Keratinocyte (primary cell): ENCODE data around the gene MALT1.

ENCODE experiments used
- EZH2 ChIP-seq: IDR thresholded peaks from one replicate; pipeline ENCODE4 v1.6.1; 2012; ENCODE audit warnings: inconsistent platforms, mild to moderate bottlenecking, low read length, moderate library complexity
- TF ChIP-seq, protein P1 (sequence below), 3 experiments: IDR thresholded peaks in 1 of 3; conservative IDR thresholded peaks in 1 of 3; optimal IDR thresholded peaks in 1 of 3; 2 replicates in 2 of 3; 3 replicates in 1 of 3; pipeline versions ENCODE3 to v1.5.1; 2011; ENCODE audit warnings: low read length in 3 of 3, mild to moderate bottlenecking in 3 of 3, moderate library complexity in 2 of 3, control low read depth in 1 of 3, inconsistent platforms in 1 of 3; ENCODE audit not compliant: insufficient read depth in 2 of 3; ENCODE audit errors: extremely low read depth in 1 of 3

DNA sequence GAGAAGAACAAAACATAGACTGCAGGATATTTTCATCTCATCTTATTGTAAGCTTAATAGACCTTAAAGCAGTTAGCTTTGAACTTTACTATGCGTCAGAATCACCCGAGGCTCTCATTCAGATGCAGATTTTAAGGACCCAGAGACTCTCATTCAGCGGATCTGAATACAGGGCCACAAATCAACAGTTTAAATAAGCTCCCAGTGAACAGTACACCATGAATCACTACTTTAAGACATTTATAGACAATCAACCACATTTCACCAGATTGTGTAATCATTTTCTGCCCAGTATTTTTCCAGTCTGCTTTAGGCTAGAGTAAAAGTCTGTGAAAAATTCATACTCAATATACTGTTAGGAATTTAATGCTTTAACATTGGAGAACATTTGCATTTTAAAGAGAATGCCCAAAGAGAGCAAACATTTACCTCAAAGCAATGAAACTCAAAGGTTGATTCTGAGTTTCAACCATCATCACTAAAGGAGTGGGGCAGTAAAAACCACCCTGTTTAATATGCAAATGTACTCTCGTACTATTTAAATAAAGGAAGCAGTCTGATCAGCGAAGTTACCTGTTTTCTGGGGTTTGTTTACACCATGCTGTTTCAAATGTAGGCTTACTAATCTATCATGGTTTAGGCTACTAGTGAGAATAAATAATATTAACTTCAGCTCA, 31.4 kb upstream of the MALT1 start:
- TF ChIP-seq, protein P1, sequence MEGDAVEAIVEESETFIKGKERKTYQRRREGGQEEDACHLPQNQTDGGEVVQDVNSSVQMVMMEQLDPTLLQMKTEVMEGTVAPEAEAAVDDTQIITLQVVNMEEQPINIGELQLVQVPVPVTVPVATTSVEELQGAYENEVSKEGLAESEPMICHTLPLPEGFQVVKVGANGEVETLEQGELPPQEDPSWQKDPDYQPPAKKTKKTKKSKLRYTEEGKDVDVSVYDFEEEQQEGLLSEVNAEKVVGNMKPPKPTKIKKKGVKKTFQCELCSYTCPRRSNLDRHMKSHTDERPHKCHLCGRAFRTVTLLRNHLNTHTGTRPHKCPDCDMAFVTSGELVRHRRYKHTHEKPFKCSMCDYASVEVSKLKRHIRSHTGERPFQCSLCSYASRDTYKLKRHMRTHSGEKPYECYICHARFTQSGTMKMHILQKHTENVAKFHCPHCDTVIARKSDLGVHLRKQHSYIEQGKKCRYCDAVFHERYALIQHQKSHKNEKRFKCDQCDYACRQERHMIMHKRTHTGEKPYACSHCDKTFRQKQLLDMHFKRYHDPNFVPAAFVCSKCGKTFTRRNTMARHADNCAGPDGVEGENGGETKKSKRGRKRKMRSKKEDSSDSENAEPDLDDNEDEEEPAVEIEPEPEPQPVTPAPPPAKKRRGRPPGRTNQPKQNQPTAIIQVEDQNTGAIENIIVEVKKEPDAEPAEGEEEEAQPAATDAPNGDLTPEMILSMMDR (optimal IDR thresholded peaks at IDR 0.05 in 1 of 3, IDR thresholded peaks at IDR 0.05 in 1 of 3, conservative IDR thresholded peaks at IDR 0.05 in 1 of 3; ENCODE audit: extremely low read depth in 1 of 3, insufficient read depth in 2 of 3, low read length in 3 of 3), result no peak
- no peak for TF ChIP-seq EZH2
